Activated naive CD8-positive, alpha-beta T cell treated with anti-CD3 and anti-CD28 coated beads, Interleukin-2, amount 50 U/mL, for 16 hours (primary cell): ENCODE data around the gene SNED1.

ENCODE experiments used
- DNase-seq: peaks from one replicate; pipeline ENCODE4 v3.0.0-alpha.2; 2020; ENCODE audit warnings: low read depth, low spot score

SNED1 gene

DNA sequence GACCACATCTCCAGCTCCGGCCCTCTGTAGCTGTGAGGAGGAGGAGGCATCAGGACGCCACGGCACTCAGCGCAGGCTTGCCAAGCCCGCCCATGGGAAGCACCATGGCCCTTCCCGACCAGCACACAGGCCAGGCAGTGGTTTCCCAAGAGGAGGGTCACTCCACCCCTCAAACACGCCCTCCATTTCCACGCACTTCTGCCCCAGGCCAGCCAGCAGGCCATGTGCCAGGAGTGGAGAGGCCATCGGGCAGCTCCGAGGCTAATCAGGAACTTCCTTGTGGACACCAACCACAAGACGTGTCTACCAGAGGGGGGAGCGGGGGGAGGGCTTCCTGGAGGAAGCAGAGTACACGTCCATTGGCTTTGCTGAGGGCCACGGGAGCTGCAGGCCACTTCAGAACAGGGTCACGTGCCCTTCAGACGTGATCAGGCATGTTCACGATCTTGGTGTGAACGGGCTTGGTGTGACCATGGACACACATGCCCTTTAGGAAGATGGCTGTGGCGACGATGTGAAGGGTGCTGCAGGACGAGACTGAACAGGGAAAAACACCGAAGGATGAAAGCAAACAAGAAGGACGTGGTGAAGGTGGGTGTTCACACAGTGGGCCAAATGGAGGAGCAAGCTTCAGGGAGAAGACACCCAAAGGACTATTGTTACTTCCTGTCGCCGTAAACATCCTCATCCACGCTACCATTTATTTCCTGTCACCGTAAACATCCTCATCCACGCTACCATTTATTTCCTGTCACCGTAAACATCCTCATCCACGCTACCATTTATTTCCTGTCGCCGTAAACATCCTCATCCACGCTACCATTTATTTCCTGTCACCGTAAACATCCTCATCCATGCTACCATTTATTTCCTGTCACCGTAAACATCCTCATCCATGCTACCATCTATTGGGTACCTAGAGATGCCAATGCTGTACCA lies 110.1 kb downstream of the SNED1 start:
- no peak for DNase-seq

DNA sequence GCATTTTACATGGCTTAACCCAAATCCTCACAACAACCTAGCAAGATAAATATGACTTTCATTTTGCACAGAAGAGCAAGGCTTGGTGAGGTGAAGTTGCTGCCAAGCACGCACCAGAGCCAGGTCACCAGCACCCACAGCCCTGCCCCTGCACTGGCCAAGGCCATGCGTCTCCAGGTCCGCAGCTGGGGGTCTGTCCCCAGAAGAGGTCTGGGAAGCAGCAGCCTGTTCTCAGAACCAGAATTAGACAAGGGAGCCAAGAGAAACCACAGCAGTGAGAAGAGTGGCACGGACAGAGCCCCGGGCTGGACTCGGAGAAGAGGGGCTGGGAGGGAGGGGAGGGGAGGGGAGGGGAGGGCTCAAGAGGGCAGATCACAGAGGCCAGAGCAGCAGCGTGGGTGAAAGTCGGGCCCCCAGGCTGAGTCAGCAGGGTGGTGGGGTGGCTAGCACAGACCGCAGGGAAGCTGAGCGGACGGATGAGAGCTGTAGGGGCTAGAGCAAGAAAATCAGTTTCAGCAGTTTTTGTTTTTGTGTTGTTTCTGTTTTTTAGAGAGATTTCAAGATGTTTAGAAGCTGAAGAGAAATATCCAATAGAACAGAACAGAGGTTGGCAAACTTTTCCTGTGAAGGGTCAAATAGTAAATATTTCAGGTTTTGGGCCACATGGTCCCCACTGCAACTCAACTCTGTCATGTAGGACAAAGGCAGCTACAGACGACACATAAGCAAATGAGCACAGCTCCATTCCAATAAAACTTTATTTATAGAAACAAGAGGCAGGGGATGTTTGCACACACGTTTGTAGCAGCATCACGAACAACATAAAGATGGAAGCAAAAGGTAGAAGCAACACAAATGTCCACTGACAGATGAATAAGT lies 111.0 kb downstream of the SNED1 start:
- DNase-seq, result no peak

DNA sequence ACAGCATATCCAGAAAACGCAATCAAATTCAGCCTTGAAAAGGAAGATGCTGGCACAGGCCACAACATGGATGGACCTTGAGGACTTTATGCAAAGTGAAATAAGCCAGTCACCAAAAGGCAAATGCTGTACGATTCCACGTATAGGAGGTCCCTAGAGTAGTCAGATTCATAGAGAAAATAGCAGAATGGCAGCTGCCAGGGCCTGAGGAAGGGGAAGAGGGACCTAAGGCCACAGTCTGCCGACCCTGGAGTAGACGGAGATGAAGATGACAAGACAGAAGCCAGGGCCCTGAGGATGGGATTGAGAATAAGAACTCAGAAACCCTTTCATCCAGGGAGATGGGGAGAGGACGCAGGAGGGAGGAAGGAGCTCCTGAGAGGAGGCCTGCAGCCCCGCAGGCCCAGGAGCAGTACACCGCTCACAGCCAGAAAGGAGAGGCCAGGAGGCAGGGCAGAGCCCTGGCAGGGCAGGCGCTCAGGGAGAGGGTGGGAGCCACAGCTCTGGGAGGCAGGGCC lies 111.7 kb downstream of the SNED1 start:
- DNase-seq, result no peak

DNA sequence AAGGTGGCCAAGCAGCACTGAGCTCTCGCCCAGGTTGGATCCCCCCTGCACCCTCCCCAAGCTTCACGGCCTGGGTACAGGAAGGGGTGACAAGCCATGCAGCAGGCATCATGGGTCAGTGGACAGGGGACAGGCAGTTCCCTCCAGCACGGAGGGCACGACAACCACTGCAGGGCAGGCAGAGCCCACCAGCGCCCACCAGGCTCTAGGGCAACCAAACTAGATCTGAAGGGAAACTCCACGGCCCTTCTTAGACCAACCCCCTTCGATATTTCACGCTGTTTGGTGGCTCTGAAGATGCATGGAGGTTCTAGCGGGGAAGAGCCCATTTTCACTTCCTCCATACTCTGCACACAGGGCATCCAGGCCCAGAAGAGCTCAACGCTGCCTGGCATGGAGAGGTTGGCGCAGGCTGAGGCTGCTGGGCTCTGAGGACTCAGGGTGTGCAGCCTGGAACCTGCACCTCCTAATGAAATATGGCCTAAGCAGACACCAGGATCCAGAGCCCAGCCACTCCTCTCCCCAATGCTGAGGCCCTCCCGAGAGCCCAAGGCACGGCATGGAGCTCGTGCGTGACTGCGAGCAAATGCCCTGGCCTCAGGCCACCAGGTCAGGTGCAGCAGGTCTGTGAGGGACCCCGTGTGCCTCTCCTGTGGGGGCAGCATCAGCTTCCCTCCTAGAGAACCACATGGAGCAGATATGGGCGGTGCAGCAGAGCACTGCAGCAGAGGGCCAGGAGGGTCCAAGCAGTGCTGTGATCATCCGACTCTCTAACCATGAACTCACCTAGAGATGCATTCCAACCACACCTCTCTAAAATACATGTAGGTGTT lies 112.4 kb downstream of the SNED1 start:
- no peak for DNase-seq

DNA sequence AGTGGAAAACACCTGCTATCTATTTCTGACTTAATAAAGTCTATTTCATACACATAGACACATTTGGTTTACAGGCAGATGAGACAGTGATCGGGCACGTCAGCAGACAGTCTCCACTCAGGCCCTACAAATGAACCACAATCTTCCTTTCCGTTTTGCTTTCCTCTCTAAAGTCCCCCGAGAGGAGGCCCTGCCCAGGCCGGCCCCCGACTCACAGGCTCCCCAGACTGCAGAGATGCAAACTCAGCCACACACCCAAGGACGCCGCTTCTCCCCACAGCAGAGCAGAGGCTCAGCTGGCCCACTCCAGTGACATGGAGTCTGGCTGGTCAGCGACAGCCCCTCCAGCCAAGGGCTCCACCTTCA lies 113.0 kb downstream of the SNED1 start:
- no peak for DNase-seq

DNA sequence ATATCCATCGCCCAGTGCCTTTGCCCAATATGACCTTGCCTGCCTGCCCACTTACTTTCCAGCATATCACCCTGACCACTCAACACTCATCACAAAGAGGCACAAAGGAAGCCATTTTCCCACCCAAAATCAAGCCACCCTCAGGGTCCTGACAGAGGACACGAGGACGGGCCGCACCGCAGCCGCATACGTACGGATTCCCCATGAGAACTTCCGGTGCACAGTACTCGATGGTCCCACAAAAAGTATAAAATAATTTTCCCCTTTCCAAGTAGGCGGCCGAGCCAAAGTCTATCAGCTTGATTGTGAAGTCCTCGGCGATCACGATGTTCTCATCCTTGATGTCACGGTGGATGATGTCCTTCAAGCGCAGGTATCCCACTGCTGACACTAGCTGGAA lies 113.6 kb downstream of the SNED1 start:
- DNase-seq, result no peak

DNA sequence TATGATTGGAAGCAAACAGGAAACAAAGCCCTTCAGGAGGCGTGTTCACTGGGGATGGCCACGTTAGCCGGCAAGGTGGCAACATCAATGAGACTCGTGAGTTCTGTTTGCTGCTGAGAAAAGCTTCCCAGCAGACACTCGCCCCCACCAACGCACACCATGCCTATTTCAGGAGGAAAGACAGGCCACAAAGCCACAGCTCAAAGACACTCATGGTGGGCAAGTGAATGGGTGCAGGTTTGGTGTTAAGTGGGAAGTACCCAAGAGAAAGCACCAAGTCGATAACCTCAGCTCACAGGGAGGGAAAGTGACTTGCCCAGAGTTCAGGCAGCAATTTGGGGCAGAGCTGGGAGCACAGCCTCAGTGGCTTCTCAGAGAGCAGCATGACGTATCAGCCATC lies 114.2 kb downstream of the SNED1 start:
- no peak for DNase-seq

- DNase-seq, result no peak
These were observed 116.4 kb downstream of the SNED1 start for GRCh38 chr2:241114836-241115235.

DNA sequence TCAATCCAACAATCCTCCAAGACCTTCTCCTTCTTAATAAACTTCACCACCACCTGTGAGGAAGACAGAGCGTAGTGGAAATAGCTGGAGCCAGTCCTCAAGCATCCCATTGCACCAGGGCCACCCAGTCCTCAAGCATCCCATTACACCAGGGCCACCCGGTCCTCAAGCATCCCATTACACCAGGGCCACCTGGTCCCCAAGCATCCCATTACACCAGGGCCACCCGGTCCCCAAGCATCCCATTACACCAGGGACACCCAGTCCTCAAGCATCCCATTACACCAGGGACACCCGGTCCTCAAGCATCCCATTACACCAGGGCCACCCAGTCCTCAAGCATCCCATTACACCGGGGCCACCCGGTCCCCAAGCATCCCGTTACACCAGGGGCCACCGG lies 116.9 kb downstream of the SNED1 start:
- DNase-seq, result no peak

GRCh38 chr2:241116606-241117560 lies 118.5 kb downstream of the SNED1 start:
- DNase-seq, result no peak

- no peak for DNase-seq
These were observed 120.5 kb downstream of the SNED1 start for GRCh38 chr2:241118737-241119505.

GRCh38 chr2:241120440-241120839 lies 122.0 kb downstream of the SNED1 start:
- no peak for DNase-seq

- no peak for DNase-seq
These were observed 122.6 kb downstream of the SNED1 start for GRCh38 chr2:241121008-241121407.

- DNase-seq, result no peak
These were observed 124.1 kb downstream of the SNED1 start for GRCh38 chr2:241122376-241123002.

GRCh38 chr2:241123816-241124536 lies 125.6 kb downstream of the SNED1 start:
- DNase-seq, result no peak

DNA sequence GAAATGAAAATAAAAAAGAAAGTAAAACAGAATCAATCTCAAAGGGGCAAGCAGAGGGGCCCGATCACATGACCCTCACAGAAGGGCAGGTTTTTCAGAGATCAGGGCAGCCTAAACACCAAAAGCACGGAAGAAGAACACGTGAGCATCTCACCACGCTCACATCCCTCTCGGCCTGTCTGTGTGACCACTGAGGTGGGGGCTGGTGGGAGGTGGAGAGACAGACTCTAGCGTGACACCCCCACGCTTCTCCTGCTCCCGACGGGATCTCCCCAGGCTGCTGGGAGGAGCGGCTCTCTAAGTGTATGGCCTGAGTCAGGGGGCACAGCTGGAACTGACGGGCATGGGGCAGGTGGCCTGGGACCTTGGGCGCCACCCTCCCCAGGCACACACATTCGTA lies 127.2 kb downstream of the SNED1 start:
- DNase-seq, result no peak

GRCh38 chr2:241126201-241126611 lies 127.8 kb downstream of the SNED1 start:
- DNase-seq, result no peak

DNA sequence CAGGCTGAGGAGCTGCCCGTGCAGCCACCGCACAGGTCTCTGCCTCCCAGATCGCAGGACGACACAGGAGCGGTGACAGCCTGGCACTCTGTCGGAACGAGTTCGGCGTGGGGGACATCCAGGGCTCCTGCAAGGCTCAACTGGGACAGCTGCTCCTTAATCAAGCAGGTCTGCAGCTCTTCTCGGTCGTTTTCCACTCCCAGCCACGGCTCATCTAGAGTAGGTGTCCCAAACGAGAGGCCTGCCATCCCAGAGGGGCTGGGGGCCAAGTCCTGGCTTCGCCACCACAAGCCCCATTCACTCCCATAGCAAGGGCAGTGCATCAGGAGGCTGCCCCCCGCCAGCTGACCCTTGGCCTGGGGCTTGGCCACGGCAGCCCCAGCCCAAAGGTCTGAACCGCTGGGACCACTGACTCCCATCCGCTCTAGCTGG lies 128.4 kb downstream of the SNED1 start:
- no peak for DNase-seq
